Astrocyte of the hippocampus (primary cell): ENCODE measurements around the gene OCRL.
"Not testable (repeated sequence)": the region's sequence is repeated elsewhere in the genome, so short reads cannot be mapped to it uniquely, and the experiment has no call there.

Experiments used
- DNase-seq: peaks from one replicate; pipeline ENCODE4 v3.0.0; 2011; ENCODE audit warnings: low read depth, low spot score

OCRL gene

GRCh38 chrX:129534816-129535578, 5.1 kb upstream of the OCRL start:
- peak; percentile 32 for DNase-seq

DNA sequence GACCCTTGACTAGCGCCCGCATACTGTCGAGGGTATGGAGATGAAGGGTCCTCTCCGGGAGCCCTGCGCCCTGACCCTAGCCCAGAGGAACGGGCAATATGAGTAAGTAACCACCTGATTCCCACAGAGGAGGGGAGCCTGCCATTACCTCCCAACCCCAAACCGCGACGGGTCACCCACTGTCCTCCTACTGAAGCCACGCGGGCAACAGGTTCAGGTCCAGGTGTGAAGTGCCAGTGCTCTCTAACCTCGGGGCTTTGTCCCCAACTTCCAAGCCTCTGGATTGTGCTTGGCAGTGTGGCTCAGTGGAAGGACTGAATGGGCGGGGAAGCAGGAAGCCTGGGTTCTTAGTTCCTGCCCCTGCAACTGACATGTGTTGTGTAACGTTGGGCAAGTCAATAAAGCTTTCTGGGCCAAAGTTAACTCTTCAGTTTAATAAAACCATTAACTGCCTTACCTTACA, 694 bp downstream of the OCRL start:
- DNase-seq = peak; percentile 18

- no peak for DNase-seq
Measured at GRCh38 chrX:129544780-129545179, 4.7 kb downstream of the OCRL start.

- DNase-seq = no peak
Measured at GRCh38 chrX:129545408-129545807, 5.3 kb downstream of the OCRL start.

GRCh38 chrX:129549124-129549523, 9.1 kb downstream of the OCRL start:
- DNase-seq = no peak

DNA sequence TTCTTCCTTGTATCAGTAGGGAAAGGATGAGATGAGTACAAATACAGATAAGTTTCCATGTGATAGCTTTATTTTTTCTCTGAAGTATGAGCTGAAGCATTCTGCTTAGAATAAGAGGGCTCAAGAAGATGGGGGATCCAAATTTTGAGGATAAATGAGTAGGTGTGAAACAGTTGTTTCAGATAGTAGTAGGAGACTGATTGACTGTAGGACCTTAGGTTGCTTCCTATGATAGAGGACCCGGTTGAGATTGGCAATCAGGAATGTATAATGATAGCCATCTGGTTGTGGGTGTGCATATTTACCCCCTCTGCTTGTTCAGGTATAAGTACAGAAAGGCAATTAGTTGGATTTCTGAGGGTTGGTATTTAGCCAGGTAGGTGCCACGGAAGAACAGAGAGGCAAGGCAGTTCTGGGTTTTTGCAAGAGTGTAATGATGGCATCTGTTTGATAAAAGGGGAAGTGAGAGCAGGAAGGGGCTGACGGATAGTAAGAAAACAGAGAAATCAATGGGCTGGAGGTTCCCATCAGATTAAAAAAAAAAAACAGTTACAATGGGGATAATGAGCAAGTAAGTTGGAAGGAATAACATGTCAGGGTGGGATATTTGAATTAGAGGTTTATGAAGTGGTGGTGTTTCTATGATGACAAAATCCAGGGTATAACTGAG, 13.7 kb downstream of the OCRL start:
- DNase-seq = no peak

GRCh38 chrX:129554816-129555215, 14.8 kb downstream of the OCRL start:
- not testable (repeated sequence) for DNase-seq

- no peak for DNase-seq
Measured at GRCh38 chrX:129556806-129557315, 16.8 kb downstream of the OCRL start.

DNA sequence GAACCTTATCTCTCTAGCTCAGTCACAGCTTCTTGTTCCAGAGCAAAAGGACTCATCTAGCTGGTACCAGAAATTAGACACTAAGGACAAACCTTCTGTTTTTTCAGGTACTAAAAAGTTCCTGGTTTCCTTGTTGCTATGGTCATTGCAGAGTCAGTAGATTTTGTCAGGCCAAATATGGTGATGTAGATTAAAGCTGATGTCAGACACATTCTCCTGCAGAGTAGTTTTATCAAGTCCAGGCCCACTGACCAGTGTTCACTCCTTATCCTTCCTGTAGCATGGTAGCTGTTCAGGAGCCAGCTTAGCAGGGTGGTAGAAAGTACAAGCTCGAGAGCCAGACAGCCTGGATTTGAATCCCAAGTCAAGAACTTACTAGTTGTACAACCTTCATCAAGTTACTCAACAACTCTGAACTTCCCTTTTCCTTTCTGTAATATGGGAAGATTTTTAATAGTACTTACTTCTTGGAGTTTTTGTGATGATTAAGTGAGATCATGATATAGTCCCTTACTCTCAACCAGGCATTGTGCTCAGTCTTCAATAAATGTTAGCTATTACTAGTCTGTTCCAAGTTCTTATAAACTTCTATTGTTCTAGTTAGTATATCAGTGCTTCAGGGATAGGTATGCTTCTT, 17.9 kb downstream of the OCRL start:
- peak; percentile 15 for DNase-seq

DNA sequence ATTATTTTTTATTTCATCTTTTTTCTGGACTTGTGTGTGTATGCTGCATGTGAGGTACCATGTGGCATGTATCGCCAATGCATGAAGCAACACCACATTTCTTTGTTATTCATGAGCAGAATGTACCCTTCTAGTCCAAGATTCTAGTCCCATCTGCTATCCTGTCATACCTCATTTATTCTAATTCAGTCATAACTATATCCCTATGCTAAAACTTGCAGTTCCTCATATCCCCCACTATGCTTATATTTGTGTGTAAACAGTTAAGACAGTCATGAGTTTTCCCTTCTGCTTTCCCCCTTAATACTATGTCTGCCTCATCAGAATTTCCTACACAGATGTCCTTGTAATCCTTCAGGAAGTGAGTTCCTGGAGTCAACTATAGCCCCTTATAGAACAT, 19.7 kb downstream of the OCRL start:
- no peak for DNase-seq

GRCh38 chrX:129561453-129561852, 21.4 kb downstream of the OCRL start:
- DNase-seq = no peak

DNA sequence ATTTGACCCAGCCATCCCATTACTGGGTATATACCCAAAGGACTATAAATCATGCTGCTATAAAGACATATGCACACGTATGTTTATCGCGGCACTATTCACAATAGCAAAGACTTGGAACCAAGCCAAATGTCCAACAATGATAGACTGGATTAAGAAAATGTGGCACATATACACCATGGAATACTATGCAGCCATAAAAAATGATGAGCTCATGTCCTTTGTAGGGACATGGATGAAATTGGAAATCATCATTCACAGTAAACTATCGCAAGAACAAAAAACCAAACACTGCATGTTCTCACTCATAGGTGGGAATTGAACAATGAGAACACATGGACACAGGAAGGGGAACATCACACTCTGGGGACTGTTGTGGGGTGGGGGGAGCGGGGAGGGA, 24.3 kb downstream of the OCRL start:
- DNase-seq = not testable (repeated sequence)

DNA sequence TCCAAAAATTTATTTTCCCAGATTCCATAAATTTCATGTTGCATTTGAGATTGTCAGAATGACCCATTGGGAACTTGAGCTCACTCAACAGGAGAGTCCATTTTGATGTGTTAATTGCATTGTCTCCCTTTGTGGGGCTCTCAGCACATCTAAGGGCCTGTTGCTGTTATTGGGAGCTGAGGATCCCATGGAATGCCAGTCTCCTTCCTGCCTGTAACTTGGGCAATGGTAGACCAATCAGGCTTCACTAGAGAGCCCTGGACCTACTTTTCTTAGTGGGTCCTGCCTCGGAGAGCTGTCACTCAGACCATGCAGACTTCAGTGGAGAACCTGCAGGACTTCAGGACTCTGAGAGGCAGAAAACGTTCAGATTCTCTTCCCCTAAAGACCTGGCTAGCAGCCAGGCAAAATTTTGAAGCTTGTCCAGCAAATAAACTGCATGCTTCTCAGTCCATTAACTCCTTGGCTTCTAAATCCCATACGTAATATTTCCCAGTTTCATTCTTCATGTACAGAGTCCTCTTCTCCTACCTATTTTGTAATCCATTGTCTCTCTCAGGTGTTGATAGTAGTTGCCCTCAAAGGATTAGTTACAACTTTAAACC, 25.1 kb downstream of the OCRL start:
- DNase-seq = peak; percentile 42

GRCh38 chrX:129566073-129566472, 26.0 kb downstream of the OCRL start:
- peak; percentile 29 for DNase-seq

- no peak for DNase-seq
Measured at GRCh38 chrX:129568349-129568748, 28.3 kb downstream of the OCRL start.

- DNase-seq = peak; percentile 35
Measured at GRCh38 chrX:129572422-129572821, 32.4 kb downstream of the OCRL start.

DNA sequence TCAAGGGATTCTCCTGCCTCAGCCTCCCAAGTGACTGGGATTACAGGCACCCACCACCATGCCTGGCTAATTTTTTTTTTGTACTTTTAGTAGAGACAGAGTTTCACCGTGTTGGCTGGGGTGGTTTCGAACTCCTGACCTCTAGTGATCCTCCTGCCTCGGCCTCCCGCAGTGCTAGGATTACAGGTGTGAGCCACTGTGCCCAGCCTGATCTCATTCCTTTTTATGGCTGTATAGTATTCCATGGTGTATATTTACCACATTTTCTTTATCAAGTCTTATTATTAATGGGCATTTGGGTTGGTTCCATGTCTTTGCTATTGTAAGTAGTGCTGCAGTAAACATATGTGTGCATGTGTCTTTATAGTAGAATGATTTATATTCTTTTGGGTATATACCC, 33.6 kb downstream of the OCRL start:
- DNase-seq = not testable (repeated sequence)

GRCh38 chrX:129574214-129574613, 34.2 kb downstream of the OCRL start:
- DNase-seq = no peak

DNA sequence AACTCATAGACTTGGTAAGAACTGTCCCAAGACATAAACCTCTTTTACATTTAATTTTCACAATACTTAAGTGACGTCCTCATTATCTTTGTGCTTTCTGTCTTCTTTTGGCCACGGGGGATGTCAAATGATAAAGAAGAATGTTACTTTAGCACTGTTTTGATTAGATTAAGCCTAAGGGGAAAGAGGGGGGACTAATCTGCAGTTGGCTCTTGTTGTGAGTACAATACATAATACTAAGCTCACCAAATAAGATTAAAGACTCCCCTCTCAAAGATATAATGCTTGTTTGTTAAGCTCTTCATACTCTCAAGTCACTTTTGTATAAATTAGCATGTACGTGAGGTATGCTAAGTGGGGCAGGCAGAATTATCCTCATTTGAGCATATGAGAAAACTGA, 36.5 kb downstream of the OCRL start:
- no peak for DNase-seq

GRCh38 chrX:129577473-129577872, 37.4 kb downstream of the OCRL start:
- DNase-seq = peak; percentile 83

GRCh38 chrX:129577877-129578276, 37.8 kb downstream of the OCRL start:
- no peak for DNase-seq

DNA sequence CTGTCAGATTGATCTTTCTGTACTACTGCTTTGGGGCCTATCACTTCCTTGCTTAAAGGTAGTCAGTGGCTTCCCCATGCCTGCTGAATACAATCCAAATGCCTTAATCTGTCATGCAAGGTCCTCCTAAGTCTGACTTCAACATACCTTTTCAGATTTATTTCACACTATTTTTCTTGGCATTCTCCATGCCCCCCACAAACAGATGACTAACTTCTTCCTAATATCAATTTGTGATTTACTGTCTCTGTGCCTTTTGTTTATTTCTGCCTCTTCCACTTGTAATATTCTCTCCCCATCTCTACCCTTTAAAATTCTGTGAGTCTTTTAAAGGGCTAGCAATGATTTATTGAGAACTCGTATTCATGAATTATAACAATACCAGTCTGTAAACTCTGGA, 41.8 kb downstream of the OCRL start:
- DNase-seq = no peak
